HepG2 (cell line): ENCODE data around the gene ZFR. TPM values are rescaled to one million over a fixed set of nuclear protein-coding genes. Genes with fewer than 3 reads are reported as not detected.
A peak's percentile ranks its signal among the peaks of the same experiment; 100 is the strongest.

Experiments used
- DNMT3B ChIP-seq: conservative IDR thresholded peaks from 2 replicates; pipeline ENCODE4 v1.6.1; 2016; ENCODE audit warnings: missing biosample characterization, control low read depth
- FLYWCH1 ChIP-seq: sonication (generic); formaldehyde crosslinking; IDR thresholded peaks from 2 replicates; pipeline ENCODE4 v1.8.1; 2023; ENCODE audit warnings: mild to moderate bottlenecking, missing genetic modification reagents
- FOXA3 ChIP-seq: IDR thresholded peaks from 2 replicates; pipeline ENCODE4 v1.6.1; 2016; ENCODE audit warnings: missing genetic modification reagents, missing compliant biosample characterization
- KDM2A ChIP-seq: sonication (generic); formaldehyde crosslinking; IDR thresholded peaks from 2 replicates; pipeline ENCODE4 v1.4.0; 2020; ENCODE audit warnings: low read depth, missing genetic modification reagents, borderline replicate concordance
- LCORL ChIP-seq, 2 experiments: fragments of 450-650 bp in 1 of 2; sonication (generic) in 1 of 2; formaldehyde crosslinking in 1 of 2; IDR thresholded peaks; 2 replicates each; pipeline versions ENCODE4 v1.5.0 to v1.6.1; 2017 to 2020; ENCODE audit warnings: antibody characterized with exemption in 1 of 2, missing genetic modification reagents in 1 of 2
- MBNL3 ChIP-seq: fragments of 250-450 bp; sonication (Bioruptor Pico); conservative IDR thresholded peaks from 2 replicates; pipeline ENCODE4 v1.8.0; 2022; ENCODE audit warnings: mild to moderate bottlenecking, inconsistent platforms
- NFKBIZ ChIP-seq: IDR thresholded peaks from 2 replicates; pipeline ENCODE4 v1.6.1; 2018; ENCODE audit warnings: missing genetic modification reagents, missing compliant biosample characterization
- NR1H2 ChIP-seq: sonication (generic); formaldehyde crosslinking; IDR thresholded peaks from 2 replicates; pipeline ENCODE4 v1.8.1; 2022; ENCODE audit warnings: low read depth, missing genetic modification reagents, borderline replicate concordance
- PHF5A ChIP-seq: IDR thresholded peaks from one replicate; pipeline ENCODE4 v1.6.1; 2018; ENCODE audit warnings: low read depth, missing genetic modification reagents; ENCODE audit not compliant: unreplicated experiment
- REL ChIP-seq: sonication (generic); formaldehyde crosslinking; conservative IDR thresholded peaks from 2 replicates; pipeline ENCODE4 v1.8.0; 2022; ENCODE audit warnings: mild to moderate bottlenecking, missing genetic modification reagents, moderate library complexity
- SIX4 ChIP-seq: sonication (generic); formaldehyde crosslinking; IDR thresholded peaks from 2 replicates; pipeline ENCODE4 v1.4.0; 2020; ENCODE audit warnings: missing genetic modification reagents
- SP2 ChIP-seq: sonication (generic); formaldehyde crosslinking; IDR thresholded peaks from 2 replicates; pipeline ENCODE4 v1.5.1; 2020; ENCODE audit warnings: mild to moderate bottlenecking, missing genetic modification reagents
- SRSF4 ChIP-seq: fragments of 200-400 bp; formaldehyde crosslinking; IDR thresholded peaks from one replicate; pipeline ENCODE4 v1.6.1; 2018; ENCODE audit warnings: mild to moderate bottlenecking, low read depth, low read length, moderate library complexity; ENCODE audit not compliant: poor library complexity, severe bottlenecking
- TARDBP ChIP-seq: sonication (generic); formaldehyde crosslinking; IDR thresholded peaks from 2 replicates; pipeline ENCODE4 v1.8.0; 2022; ENCODE audit warnings: mild to moderate bottlenecking, missing genetic modification reagents
- ZEB1 ChIP-seq: IDR thresholded peaks from 2 replicates; pipeline ENCODE4 v1.6.1; 2012; ENCODE audit warnings: mild to moderate bottlenecking, low read depth, inconsistent platforms; ENCODE audit not compliant: insufficient replicate concordance
- ZMYM3 ChIP-seq: sonication (generic); formaldehyde crosslinking; IDR thresholded peaks from 2 replicates; pipeline ENCODE4 v1.5.1; 2020; ENCODE audit warnings: mild to moderate bottlenecking, missing genetic modification reagents
- ZNF10 ChIP-seq: sonication (generic); formaldehyde crosslinking; IDR thresholded peaks from 2 replicates; pipeline ENCODE4 v1.4.0; 2020; ENCODE audit warnings: mild to moderate bottlenecking, low read depth, missing genetic modification reagents, borderline replicate concordance
- ZNF337 ChIP-seq: sonication (generic); formaldehyde crosslinking; IDR thresholded peaks from 2 replicates; pipeline ENCODE4 v1.5.1; 2020; ENCODE audit warnings: missing genetic modification reagents, low read depth, mild to moderate bottlenecking, borderline replicate concordance
- ZNF382 ChIP-seq: sonication (generic); formaldehyde crosslinking; IDR thresholded peaks from 2 replicates; pipeline ENCODE4 v1.5.0; 2020; ENCODE audit warnings: missing genetic modification reagents, mild to moderate bottlenecking, borderline replicate concordance
- ZNF432 ChIP-seq: sonication (generic); formaldehyde crosslinking; IDR thresholded peaks from 2 replicates; pipeline ENCODE4 v1.5.0; 2020; ENCODE audit warnings: missing genetic modification reagents, mild to moderate bottlenecking, borderline replicate concordance
- polyA plus RNA-seq, 8 experiments: library from polyadenylated mRNA; depleted of rRNA in 3 of 8; stranded (reverse) in 7 of 8; unstranded in 1 of 8; fragments of >200 nt; fragmentation: Illumina TruSeq in 4 of 8; extraction: Trizol in 4 of 8; gene quantifications; 2 replicates each; pipeline versions ENCODE4 v1.2.1 to v1.2.3, GENCODE V29; 2011 to 2016; ENCODE audit warnings: low read depth in 4 of 8, missing spikeins in 1 of 8, mixed read lengths in 1 of 8; ENCODE audit not compliant: insufficient read depth in 1 of 8
- total RNA-seq, 5 experiments: library from RNA; depleted of rRNA; stranded (reverse); fragments of >200 nt; fragmentation: Illumina TruSeq; extraction: Trizol; gene quantifications; 2 replicates each; pipeline ENCODE4 v1.2.3, GENCODE V29; 2016; ENCODE audit warnings: low read depth in 1 of 5
- TF ChIP-seq, protein P1 (sequence below): IDR thresholded peaks from 2 replicates; pipeline ENCODE4 v1.6.1; 2016; ENCODE audit warnings: low read depth, control low read depth
- TF ChIP-seq, protein P2 (sequence below): sonication (generic); formaldehyde crosslinking; IDR thresholded peaks from 2 replicates; pipeline ENCODE4 v1.4.0; 2020; ENCODE audit warnings: mild to moderate bottlenecking, missing genetic modification reagents
- TF ChIP-seq, protein P3 (sequence below): sonication (generic); formaldehyde crosslinking; IDR thresholded peaks from 2 replicates; pipeline ENCODE4 v1.5.1; 2020; ENCODE audit warnings: mild to moderate bottlenecking, missing genetic modification reagents

ZFR gene
- total and polyA plus RNA-seq, 2 of the 13 experiments (the other 11 are each of a cell fraction or from before 2014, with no cell fraction given), result 89.0 to 92.8 TPM

DNA sequence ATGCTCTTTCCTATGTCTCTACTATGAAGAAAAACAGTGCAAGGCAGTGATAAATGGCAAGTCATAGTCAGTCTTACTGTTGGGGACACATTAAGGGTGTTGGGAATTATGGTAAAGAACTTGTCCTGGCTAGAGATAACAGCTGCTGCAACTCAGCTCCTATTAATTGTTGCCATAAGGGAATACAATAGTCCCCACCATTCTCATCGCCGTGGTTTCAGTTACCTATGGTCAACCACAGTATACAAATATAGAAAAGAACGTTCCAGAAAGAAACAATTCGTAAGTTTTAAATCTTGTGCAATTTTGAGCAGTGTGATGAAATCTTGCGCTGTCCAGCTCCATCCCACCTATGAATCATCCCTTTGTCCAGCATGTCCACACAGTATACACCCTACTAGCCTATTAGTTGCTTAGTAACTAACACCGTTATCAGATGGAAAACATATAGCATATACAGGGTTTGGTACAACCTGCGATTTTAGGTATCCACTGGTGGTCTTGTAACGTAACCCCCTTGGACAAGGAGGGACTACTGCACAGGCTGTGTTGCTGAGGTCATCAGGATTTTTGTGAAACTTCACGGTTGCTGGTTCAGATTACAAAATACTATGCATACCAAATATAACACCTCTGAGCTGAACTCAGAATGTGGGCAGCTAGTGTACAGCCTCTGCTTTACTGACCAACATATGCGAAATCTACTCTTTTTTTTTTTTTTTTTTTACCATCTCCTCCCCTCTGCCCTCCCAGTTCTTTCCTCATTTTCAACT is 53.5 kb downstream of the ZFR start (continued):
- 0 out of 2 replicates have a peak, but pooled peaks have one; percentile 55 for TF ChIP-seq DNMT3B (CRISPR knock-in tag)
- TF ChIP-seq REL (CRISPR knock-in tag), result no peak
- no peak for TF ChIP-seq MBNL3 (CRISPR knock-in tag)
- peak; percentile 32; the same call in 1 of the 2 replicates for TF ChIP-seq FOXA3 (CRISPR knock-in tag)
- TF ChIP-seq PHF5A (CRISPR knock-in tag), result no peak
- no peak for TF ChIP-seq ZEB1
- TF ChIP-seq, protein P1, sequence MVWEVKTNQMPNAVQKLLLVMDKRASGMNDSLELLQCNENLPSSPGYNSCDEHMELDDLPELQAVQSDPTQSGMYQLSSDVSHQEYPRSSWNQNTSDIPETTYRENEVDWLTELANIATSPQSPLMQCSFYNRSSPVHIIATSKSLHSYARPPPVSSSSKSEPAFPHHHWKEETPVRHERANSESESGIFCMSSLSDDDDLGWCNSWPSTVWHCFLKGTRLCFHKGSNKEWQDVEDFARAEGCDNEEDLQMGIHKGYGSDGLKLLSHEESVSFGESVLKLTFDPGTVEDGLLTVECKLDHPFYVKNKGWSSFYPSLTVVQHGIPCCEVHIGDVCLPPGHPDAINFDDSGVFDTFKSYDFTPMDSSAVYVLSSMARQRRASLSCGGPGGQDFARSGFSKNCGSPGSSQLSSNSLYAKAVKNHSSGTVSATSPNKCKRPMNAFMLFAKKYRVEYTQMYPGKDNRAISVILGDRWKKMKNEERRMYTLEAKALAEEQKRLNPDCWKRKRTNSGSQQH (CRISPR knock-in tag), result no peak
- TF ChIP-seq, protein P2, sequence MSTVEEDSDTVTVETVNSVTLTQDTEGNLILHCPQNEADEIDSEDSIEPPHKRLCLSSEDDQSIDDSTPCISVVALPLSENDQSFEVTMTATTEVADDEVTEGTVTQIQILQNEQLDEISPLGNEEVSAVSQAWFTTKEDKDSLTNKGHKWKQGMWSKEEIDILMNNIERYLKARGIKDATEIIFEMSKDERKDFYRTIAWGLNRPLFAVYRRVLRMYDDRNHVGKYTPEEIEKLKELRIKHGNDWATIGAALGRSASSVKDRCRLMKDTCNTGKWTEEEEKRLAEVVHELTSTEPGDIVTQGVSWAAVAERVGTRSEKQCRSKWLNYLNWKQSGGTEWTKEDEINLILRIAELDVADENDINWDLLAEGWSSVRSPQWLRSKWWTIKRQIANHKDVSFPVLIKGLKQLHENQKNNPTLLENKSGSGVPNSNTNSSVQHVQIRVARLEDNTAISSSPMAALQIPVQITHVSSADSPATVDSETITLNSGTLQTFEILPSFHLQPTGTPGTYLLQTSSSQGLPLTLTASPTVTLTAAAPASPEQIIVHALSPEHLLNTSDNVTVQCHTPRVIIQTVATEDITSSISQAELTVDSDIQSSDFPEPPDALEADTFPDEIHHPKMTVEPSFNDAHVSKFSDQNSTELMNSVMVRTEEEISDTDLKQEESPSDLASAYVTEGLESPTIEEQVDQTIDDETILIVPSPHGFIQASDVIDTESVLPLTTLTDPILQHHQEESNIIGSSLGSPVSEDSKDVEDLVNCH, result no peak
- TF ChIP-seq, protein P3, sequence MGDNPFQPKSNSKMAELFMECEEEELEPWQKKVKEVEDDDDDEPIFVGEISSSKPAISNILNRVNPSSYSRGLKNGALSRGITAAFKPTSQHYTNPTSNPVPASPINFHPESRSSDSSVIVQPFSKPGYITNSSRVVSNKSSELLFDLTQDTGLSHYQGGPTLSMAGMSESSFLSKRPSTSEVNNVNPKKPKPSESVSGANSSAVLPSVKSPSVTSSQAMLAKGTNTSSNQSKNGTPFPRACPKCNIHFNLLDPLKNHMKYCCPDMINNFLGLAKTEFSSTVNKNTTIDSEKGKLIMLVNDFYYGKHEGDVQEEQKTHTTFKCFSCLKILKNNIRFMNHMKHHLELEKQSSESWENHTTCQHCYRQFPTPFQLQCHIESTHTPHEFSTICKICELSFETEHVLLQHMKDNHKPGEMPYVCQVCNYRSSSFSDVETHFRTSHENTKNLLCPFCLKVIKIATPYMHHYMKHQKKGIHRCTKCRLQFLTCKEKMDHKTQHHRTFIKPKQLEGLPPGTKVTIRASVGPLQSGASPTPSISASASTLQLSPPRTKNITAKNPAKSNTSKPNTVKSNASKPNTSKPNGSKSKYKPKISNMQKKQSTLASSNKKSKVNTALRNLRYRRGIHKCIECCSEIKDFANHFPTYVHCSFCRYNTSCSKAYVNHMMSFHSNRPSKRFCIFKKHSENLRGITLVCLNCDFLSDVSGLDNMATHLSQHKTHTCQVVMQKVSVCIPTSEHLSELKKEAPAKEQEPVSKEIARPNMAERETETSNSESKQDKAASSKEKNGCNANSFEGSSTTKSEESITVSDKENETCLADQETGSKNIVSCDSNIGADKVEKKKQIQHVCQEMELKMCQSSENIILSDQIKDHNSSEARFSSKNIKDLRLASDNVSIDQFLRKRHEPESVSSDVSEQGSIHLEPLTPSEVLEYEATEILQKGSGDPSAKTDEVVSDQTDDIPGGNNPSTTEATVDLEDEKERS (CRISPR knock-in tag), result no peak
- TF ChIP-seq FLYWCH1, result no peak
- TF ChIP-seq NFKBIZ, result no peak
- TF ChIP-seq LCORL (IDR thresholded peaks at IDR 0.05), result no peak
- no peak for TF ChIP-seq LCORL (CRISPR knock-in tag; IDR thresholded peaks at IDR 0.05)
- TF ChIP-seq ZNF382 (CRISPR knock-in tag), result no peak
- no peak for TF ChIP-seq NR1H2
- TF ChIP-seq KDM2A (CRISPR knock-in tag), result no peak
- no peak for TF ChIP-seq SP2 (CRISPR knock-in tag)
- no peak for TF ChIP-seq ZNF432
- TF ChIP-seq SRSF4, result no peak
- TF ChIP-seq SIX4 (CRISPR knock-in tag), result no peak
- no peak for TF ChIP-seq ZNF337 (CRISPR knock-in tag)
- no peak for TF ChIP-seq ZMYM3 (CRISPR knock-in tag)
- TF ChIP-seq TARDBP, result peak; percentile 22; the same call in 1 of the 2 replicates
- no peak for TF ChIP-seq ZNF10 (CRISPR knock-in tag)
